WI38 (cell line): Measurements from ENCODE around the gene TRIM14.

ENCODE experiments used
- H3K4me3 ChIP-seq: 2 replicates; pipeline ENCODE4 v1.5.1; 2011; ENCODE audit warnings: low read depth, mild to moderate bottlenecking, control low read depth, low read length
- CTCF ChIP-seq: IDR thresholded peaks from 2 replicates; pipeline ENCODE4 v1.5.1; 2012; ENCODE audit warnings: low read depth, mild to moderate bottlenecking, control low read depth, low read length

TRIM14 gene

DNA sequence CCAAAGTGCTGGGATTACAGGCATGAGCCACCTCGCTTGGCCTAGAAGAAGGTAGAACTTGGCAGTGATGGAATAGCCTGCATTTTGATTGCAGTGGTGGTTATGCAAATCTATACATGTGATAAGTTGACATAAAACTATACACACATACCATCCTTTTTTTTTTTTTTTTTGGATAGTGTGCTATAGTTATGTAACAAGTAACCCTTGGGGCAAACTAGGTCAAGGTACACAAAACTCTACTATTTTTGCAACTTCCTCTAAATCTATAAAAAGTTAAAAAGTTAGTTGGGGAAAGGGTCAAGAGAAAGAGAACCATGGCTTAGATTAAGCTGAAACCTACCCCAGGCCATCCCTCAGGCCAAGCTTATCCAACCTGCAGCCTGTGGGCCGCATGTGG is 11.1 kb downstream of the TRIM14 start:
- no peak for TF ChIP-seq CTCF
- no peak overlapping the region for H3K4me3 ChIP-seq

- H3K4me3 ChIP-seq = no peak overlapping the region
- TF ChIP-seq CTCF = no peak
Observed at GRCh38 chr9:98105006-98105405, 14.0 kb downstream of the TRIM14 start.

- no peak for TF ChIP-seq CTCF
- H3K4me3 ChIP-seq = no peak overlapping the region
Observed at GRCh38 chr9:98104445-98104881, 14.6 kb downstream of the TRIM14 start.

DNA sequence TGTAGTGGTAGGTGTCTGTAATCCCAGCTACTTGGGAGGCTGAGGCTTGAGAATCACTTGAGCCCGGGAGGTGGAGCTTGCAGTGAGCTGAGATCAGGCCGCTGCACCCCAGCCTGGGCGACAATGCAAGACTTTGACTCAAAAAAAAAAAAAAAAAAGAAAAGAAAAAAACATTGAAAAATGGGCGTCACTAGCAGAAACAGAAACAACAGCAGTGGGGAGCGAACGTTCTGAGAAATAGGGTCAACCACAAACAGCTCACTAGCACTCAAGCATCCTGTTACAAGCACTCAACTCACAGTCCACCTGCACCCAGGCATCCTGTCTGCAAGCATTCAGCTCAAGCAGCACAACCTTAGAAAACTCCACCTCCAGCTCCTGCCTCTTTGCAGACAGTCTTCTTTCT is 17.2 kb downstream of the TRIM14 start:
- no peak overlapping the region for H3K4me3 ChIP-seq
- no peak for TF ChIP-seq CTCF

- H3K4me3 ChIP-seq = no peak overlapping the region
- no peak for TF ChIP-seq CTCF
Observed at GRCh38 chr9:98101416-98101815, 17.6 kb downstream of the TRIM14 start.

- no peak for TF ChIP-seq CTCF
- H3K4me3 ChIP-seq = no peak overlapping the region
Observed at GRCh38 chr9:98100456-98100855, 18.6 kb downstream of the TRIM14 start.

GRCh38 chr9:98099898-98100297 is 19.1 kb downstream of the TRIM14 start:
- no peak overlapping the region for H3K4me3 ChIP-seq
- TF ChIP-seq CTCF = no peak

GRCh38 chr9:98099346-98099745 is 19.7 kb downstream of the TRIM14 start:
- no peak for TF ChIP-seq CTCF

More at GRCh38 chr9:98099346-98099745, 19.7 kb downstream of the TRIM14 start:
- no peak overlapping the region for H3K4me3 ChIP-seq
